Brain microvascular endothelial cell (primary cell): ENCODE results near the gene EML4.
"Not testable (repeated sequence)": the region's sequence is repeated elsewhere in the genome, so short reads cannot be mapped to it uniquely, and the experiment has no call there.

ENCODE experiments used
- DNase-seq: peaks from one replicate; pipeline ENCODE4 v3.0.0-alpha.2; 2020
- H3K27ac ChIP-seq: fragments of 250-450 bp; sonication (Bioruptor Pico); 2 replicates; pipeline ENCODE4 v1.5.1; 2020; ENCODE audit warnings: mild to moderate bottlenecking, moderate library complexity
- H3K27me3 ChIP-seq: fragments of 250-450 bp; sonication (Bioruptor Pico); replicated peaks from 2 replicates; pipeline ENCODE4 v1.5.1; 2020; ENCODE audit warnings: mild to moderate bottlenecking
- H3K36me3 ChIP-seq: fragments of 250-450 bp; sonication (Bioruptor Pico); replicated peaks from 2 replicates; pipeline ENCODE4 v1.5.1; 2020; ENCODE audit warnings: mild to moderate bottlenecking
- H3K4me3 ChIP-seq: 2 replicates; pipeline ENCODE4 v1.5.1; 2011; ENCODE audit warnings: low read depth, mild to moderate bottlenecking, control low read depth, low read length, moderate library complexity
- CTCF ChIP-seq: IDR thresholded peaks from 2 replicates; pipeline ENCODE4 v1.5.1; 2011; ENCODE audit warnings: low read depth, mild to moderate bottlenecking, moderate library complexity, low read length, control low read depth, inconsistent platforms; ENCODE audit errors: missing control alignments
- in situ Hi-C: cut with HindIII; loops from 2 replicates; pipeline ENCODE4 v1.10.0; 2017; ENCODE audit warnings: low sequenced_read_pairs, low pct_ligation_motif_present

Gene EML4

GRCh38 chr2:42332575-42332974 is 163.4 kb downstream of the EML4 start:
- Histone ChIP-seq H3K36me3 (peaks cover 25% of the 10 kb centered on the region), H3K4me3 (no peak overlapping the region), H3K27me3 (no peaks in the 10 kb centered on the region), H3K27ac (no peak overlapping the region)
- no peak for DNase-seq
- TF ChIP-seq CTCF = no peak
- in situ Hi-C loops = no loop called here

- no peak for TF ChIP-seq CTCF
- in situ Hi-C loops = no loop called here
- Histone ChIP-seq H3K27ac (no peak overlapping the region), H3K36me3 (peaks cover 31% of the 10 kb centered on the region), H3K4me3 (no peak overlapping the region), H3K27me3 (no peaks in the 10 kb centered on the region)
- DNase-seq = no peak
These were observed 164.4 kb downstream of the EML4 start for GRCh38 chr2:42333579-42333978.

- Histone ChIP-seq H3K27me3 (no peaks in the 10 kb centered on the region), H3K27ac (no peak overlapping the region), H3K4me3 (no peak overlapping the region), H3K36me3 (peaks cover 28% of the 10 kb centered on the region)
- in situ Hi-C loops = no loop called here
- no peak for TF ChIP-seq CTCF
- DNase-seq = no peak
These were observed 165.1 kb downstream of the EML4 start for GRCh38 chr2:42334220-42334619.

- H3K36me3 ChIP-seq = peaks cover 24% of the 10 kb centered on the region
- H3K27ac ChIP-seq, H3K27me3 ChIP-seq, DNase-seq, H3K4me3 ChIP-seq, in situ Hi-C loops: not testable (repeated sequence)
These were observed 165.7 kb downstream of the EML4 start for GRCh38 chr2:42334865-42335264.

- in situ Hi-C loops = no loop called here
- Histone ChIP-seq H3K4me3 (no peak overlapping the region), H3K27me3 (no peaks in the 10 kb centered on the region), H3K27ac (no peak overlapping the region), H3K36me3 (peaks cover 25% of the 10 kb centered on the region)
- no peak for TF ChIP-seq CTCF
- no peak for DNase-seq
These were observed 166.5 kb downstream of the EML4 start for GRCh38 chr2:42335514-42336104.

- Histone ChIP-seq H3K4me3 (no peak overlapping the region), H3K27ac (no peak overlapping the region), H3K27me3 (no peaks in the 10 kb centered on the region), H3K36me3 (peaks cover 26% of the 10 kb centered on the region)
- TF ChIP-seq CTCF = no peak
- in situ Hi-C loops = no loop called here
- no peak for DNase-seq
These were observed 167.3 kb downstream of the EML4 start for GRCh38 chr2:42336361-42336965.
